Non-pigmented ciliary epithelial cell (primary cell): Measurements from ENCODE around the gene MBP.

Experiments used
- DNase-seq: peaks from one replicate; pipeline ENCODE4 v3.0.0-alpha.2; 2010; ENCODE audit warnings: low read depth

Gene MBP

GRCh38 chr18:77114415-77115191 lies 18.0 kb downstream of the MBP start:
- DNase-seq = peak; percentile 83

GRCh38 chr18:77114152-77114414 lies 18.5 kb downstream of the MBP start:
- no peak for DNase-seq

GRCh38 chr18:77113361-77114151 lies 19.0 kb downstream of the MBP start:
- no peak for DNase-seq

GRCh38 chr18:77112747-77113092 lies 19.9 kb downstream of the MBP start:
- DNase-seq = no peak

- DNase-seq = no peak
Observed at GRCh38 chr18:77111951-77112746, 20.4 kb downstream of the MBP start.

- DNase-seq = no peak
Observed at GRCh38 chr18:77111449-77111848, 21.1 kb downstream of the MBP start.

- no peak for DNase-seq
Observed at GRCh38 chr18:77110936-77111335, 21.6 kb downstream of the MBP start.

- DNase-seq = no peak
Observed at GRCh38 chr18:77110400-77110799, 22.2 kb downstream of the MBP start.

GRCh38 chr18:77109648-77110019 lies 22.9 kb downstream of the MBP start:
- no peak for DNase-seq

GRCh38 chr18:77108821-77109647 lies 23.5 kb downstream of the MBP start:
- DNase-seq = no peak

GRCh38 chr18:77108001-77108692 lies 24.4 kb downstream of the MBP start:
- DNase-seq = peak; percentile 86

- no peak for DNase-seq
Observed at GRCh38 chr18:77107292-77107691, 25.3 kb downstream of the MBP start.

- DNase-seq = no peak
Observed at GRCh38 chr18:77106331-77106730, 26.3 kb downstream of the MBP start.

- no peak for DNase-seq
Observed at GRCh38 chr18:77105680-77106079, 26.9 kb downstream of the MBP start.

GRCh38 chr18:77105028-77105427 lies 27.6 kb downstream of the MBP start:
- no peak for DNase-seq

- DNase-seq = no peak
Observed at GRCh38 chr18:77103991-77104531, 28.5 kb downstream of the MBP start.

GRCh38 chr18:77103187-77103850 lies 29.3 kb downstream of the MBP start:
- DNase-seq = no peak

- peak; percentile 73 for DNase-seq
Observed at GRCh38 chr18:77102259-77103040, 30.1 kb downstream of the MBP start.

GRCh38 chr18:77101410-77102258 lies 30.9 kb downstream of the MBP start:
- peak; percentile 95 for DNase-seq
